Measurements from ENCODE around the gene RCBTB2.
"Not testable (repeated sequence)": the region's sequence is repeated elsewhere in the genome, so short reads cannot be mapped to it uniquely, and the experiment has no call there.

Gene RCBTB2

DNA sequence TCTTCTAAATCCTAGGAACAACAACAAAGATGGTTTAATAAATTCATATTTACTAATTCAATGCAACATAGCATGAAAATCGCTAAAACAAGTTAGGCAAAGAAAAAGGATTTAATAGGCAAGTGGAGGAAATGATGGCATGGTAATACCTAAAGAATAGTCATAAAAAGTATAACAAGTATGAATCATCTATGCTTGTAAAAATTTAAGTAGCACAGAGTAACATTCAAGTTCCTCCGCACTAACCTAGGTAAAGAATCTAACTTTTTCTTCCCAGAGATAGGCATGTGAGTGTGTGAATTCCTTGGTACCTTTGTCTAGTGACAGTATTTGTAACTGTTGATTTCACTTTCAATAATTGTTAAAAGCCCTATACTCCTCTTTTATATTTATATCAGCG lies 42.6 kb downstream of the RCBTB2 start:
- DNase-seq (ENCODE audit: insufficient read length, low spot score) (no peak), FAIRE-seq (no peak)
- TF ChIP-seq POLR2A (IDR thresholded peaks at IDR 0.05; ENCODE audit: low read depth, low read length), result no peak

DNA sequence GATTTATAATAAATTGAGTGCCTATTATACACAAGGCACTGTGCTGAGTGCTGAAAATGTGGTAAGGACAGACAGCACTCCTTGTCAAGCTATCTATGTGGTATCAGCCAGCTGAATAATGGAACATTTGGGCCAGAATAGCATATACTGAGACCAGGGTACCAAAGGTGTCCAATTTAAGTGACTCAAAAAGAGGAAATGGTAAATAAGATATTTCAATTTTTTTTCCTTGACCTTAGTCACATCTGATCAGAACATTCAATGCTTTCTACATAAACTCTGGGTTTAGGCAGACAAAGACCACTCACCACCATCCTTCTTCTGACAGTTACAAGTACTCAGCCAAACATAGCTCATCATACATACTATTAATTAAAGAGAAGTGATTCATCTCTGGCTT lies 43.2 kb downstream of the RCBTB2 start:
- FAIRE-seq (no peak), DNase-seq (ENCODE audit: insufficient read length, low spot score) (no peak)
- TF ChIP-seq POLR2A (IDR thresholded peaks at IDR 0.05; ENCODE audit: low read depth, low read length), result no peak

GRCh38 chr13:48488995-48489394 lies 43.9 kb downstream of the RCBTB2 start:
- no peak for DNase-seq (ENCODE audit: insufficient read length, low spot score)
- TF ChIP-seq POLR2A (IDR thresholded peaks at IDR 0.05; ENCODE audit: low read depth, low read length), result no peak
- FAIRE-seq, result no peak

DNA sequence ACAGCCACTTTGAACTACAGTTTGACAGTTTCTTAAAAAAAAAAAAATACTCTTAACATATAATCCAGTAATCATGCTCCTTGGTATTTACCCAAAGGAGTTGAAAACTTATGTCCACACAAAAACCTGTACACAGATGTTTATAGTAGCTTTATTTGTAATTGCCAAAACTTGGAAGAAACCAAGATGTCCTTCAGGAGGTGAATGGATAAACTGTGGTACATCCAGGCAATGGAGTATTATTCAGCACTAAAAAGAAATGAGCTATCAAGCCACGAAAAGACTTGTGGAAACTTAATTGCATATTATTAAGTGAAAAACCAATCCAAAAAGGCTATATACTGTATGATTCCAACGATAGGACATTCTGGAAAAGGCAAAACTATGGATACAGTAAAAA lies 44.9 kb downstream of the RCBTB2 start:
- FAIRE-seq, result no peak

DNA sequence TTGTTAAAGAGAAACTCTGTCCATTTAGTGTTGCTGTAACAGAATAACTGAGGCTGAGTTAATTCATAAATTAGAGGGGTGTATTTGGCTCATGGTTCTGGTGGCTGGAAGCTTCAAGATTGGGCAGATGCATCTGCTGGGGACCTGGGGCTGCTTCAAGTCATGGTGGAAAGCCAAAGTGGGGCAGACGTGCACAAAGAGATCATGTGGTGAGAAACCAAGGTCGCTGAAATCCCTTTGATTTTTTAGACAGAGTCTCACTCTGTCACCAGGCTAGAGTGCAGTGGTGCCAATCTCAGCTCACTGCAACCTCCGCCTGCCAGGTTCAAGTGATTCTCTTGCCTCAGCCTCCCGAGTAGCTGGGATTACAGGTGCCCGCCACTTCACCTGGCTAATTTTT lies 46.0 kb downstream of the RCBTB2 start:
- FAIRE-seq (no peak), DNase-seq (ENCODE audit: insufficient read length, low spot score) (no peak)
- no peak for TF ChIP-seq POLR2A (IDR thresholded peaks at IDR 0.05; ENCODE audit: low read depth, low read length)

More for the DNA sequence above, 44.9 kb downstream of the RCBTB2 start:
- TF ChIP-seq POLR2A (IDR thresholded peaks at IDR 0.05; ENCODE audit: low read depth, low read length), result no peak
- DNase-seq (ENCODE audit: insufficient read length, low spot score), result no peak

DNA sequence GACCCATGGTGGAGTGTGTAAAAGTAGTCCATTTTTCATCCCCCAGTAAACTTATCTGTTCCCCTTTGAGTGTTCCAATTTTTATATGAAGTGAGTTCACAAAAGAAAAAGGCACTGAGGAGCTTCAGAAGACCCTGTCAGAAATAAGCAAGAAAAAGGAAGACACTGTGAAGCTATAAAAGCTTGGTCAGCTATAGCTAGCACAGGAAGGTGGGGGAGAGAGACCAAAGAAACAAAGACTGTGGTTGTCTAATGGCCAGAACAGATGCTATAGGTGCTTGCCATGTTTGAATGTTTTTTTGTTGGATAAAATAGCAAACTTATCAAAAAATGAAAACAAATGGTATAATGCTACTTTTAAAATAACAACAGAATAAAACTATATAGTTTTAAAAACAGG lies 46.5 kb downstream of the RCBTB2 start:
- DNase-seq (ENCODE audit: insufficient read length, low spot score) (no peak), FAIRE-seq (no peak)
- TF ChIP-seq POLR2A (IDR thresholded peaks at IDR 0.05; ENCODE audit: low read depth, low read length), result no peak

DNA sequence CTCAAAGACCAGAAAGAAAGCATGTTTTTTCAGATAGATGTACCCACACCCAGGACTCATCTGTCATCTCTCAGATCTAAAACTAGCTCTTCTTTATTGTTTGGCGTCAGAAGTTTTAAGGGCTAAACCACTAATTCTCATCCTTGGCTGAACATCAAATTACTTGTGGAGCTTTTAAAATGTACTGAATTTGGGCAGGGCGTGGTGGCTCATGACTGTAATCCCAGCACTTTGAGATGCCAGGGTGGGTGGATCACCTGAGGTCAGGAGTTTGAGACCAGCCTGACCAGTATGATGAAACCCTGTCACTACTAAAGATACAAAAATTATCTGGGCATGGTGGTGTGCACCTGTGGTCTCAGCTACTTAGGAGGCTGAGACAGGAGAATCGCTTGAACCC lies 47.4 kb downstream of the RCBTB2 start:
- no peak for TF ChIP-seq POLR2A (IDR thresholded peaks at IDR 0.05; ENCODE audit: low read depth, low read length)
- FAIRE-seq (no peak), DNase-seq (ENCODE audit: insufficient read length, low spot score) (no peak)

- FAIRE-seq (no peak), DNase-seq (ENCODE audit: insufficient read length, low spot score) (no peak)
- no peak for TF ChIP-seq POLR2A (IDR thresholded peaks at IDR 0.05; ENCODE audit: low read depth, low read length)
Measured at GRCh38 chr13:48483575-48483974, 49.3 kb downstream of the RCBTB2 start.

DNA sequence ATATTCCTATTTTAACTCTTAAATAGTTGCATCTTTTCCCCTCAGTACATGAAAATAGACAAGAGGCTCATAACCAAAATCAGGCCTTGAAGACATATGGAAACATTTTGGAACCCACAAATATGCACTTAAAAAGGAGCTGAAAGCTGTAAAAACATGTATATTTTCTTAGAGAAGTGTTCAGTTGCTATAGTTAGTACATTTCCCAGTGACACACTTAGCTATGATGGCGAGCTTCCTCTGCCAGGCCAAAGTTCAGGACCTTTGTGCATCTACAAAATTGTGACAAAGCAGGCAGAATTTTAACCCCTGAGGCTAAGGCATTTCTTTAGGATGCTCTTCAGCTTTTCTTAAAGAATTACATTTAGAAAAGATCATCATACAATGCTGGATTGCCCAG lies 54.5 kb downstream of the RCBTB2 start:
- no peak for DNase-seq (ENCODE audit: insufficient read length, low spot score)
- no peak for TF ChIP-seq POLR2A (IDR thresholded peaks at IDR 0.05; ENCODE audit: low read depth, low read length)
- no peak for FAIRE-seq

GRCh38 chr13:48477191-48477855 lies 55.6 kb downstream of the RCBTB2 start:
- no peak for DNase-seq (ENCODE audit: insufficient read length, low spot score)
- TF ChIP-seq POLR2A (IDR thresholded peaks at IDR 0.05; ENCODE audit: low read depth, low read length), result no peak
- FAIRE-seq, result no peak

DNA sequence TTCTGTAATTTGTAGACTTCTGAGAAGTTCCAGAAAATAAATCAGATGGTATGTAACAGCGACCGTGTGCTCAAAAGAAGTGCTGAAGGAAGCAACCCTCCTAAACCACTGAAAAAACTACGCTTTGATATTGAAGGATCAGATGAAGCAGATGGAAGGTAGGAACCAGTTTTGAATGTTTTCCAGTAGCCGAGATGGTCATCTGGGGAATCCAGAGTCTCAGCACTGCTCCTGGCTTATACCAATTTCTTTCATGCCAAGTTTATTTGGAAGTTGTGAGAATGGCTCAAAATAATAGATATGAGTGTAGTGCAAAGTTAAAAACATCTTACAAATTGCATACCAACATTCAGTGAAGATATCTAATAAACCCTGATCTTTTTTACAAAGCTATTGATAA lies 56.2 kb downstream of the RCBTB2 start:
- FAIRE-seq (no peak), DNase-seq (ENCODE audit: insufficient read length, low spot score) (no peak)
- no peak for TF ChIP-seq POLR2A (IDR thresholded peaks at IDR 0.05; ENCODE audit: low read depth, low read length)

- FAIRE-seq (no peak), DNase-seq (ENCODE audit: insufficient read length, low spot score) (no peak)
- TF ChIP-seq POLR2A (IDR thresholded peaks at IDR 0.05; ENCODE audit: low read depth, low read length), result no peak
Measured at GRCh38 chr13:48476215-48476614, 56.7 kb downstream of the RCBTB2 start.

DNA sequence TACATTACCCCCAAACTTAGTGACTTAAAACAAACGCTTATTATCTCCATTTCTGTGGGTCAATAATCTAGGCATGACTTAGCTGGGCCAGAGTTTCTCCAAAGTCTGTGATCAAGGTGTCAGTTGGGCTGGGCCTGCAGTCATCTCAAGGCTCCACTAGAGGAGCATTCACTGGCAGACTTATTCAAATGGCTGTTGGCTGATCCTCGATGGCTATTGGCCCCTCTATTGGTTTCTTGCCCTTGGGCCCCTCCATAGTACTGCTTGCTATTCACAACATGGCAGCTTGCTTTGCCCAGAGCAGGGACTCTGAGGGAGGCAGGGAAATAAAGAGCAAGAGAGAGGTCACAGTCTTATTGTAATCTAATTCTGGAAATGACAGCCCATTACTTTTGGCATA lies 57.6 kb downstream of the RCBTB2 start:
- DNase-seq (ENCODE audit: insufficient read length, low spot score), result no peak

DNA sequence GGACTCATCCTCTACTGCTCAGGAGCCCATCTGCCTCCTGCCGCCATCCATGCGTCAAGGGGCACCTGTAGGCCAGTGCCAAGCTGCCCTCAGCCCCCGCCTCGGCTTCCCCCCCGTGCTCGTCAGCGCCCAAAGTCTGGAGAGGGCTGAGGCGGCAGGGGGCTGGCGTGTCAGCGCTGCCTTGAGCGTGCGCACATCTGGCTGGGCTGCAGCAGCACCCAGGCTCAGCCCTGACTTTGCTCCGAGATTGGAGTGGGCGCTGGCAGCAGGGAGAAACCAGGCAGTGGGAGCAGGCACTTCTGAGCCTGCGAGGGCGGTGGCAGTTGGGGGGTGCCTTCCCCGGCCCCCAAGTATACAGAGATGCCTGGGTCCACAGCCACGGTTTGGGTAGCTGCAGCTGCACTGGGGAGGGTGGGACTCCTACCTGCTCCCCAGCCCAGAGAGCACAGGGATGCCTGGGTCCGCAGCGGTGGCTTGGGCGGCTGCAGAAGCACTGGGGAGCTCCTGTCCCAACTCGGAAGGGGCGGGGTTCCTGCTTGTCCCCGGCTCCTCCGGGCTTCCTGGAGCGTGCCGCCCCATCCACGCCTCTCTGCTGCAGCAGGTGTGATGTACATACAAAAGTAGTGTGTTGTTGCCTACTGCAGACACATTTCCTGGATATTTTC lies 75.2 kb downstream of the RCBTB2 start:
- DNase-seq (ENCODE audit: insufficient read length, low spot score) (no peak), FAIRE-seq (no peak)
- TF ChIP-seq POLR2A (IDR thresholded peaks at IDR 0.05; ENCODE audit: low read depth, low read length), result no peak

More for the DNA sequence above, 57.6 kb downstream of the RCBTB2 start:
- TF ChIP-seq POLR2A (IDR thresholded peaks at IDR 0.05; ENCODE audit: low read depth, low read length), result no peak
- FAIRE-seq, result no peak

DNA sequence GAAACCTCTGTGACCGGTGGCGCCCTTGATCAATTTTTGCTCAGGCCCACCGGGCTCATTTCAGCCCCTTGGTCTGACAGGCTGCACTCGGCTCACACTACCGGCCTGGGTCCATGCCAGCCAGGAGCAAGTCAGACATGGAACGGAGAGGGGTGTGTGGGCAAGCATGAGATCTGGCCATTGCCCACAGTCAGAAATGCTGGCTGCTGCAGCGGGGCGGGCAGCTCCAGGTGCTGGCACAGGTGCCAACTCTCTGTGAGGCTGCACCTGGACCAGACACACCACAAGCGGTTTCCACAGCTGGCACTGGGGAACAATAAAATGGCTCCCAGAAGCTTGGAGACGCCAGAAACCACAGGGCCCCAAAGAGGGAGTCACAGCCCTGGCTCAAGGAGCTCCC lies 76.3 kb downstream of the RCBTB2 start:
- DNase-seq (ENCODE audit: insufficient read length, low spot score) (no peak), FAIRE-seq (no peak)
- TF ChIP-seq POLR2A (IDR thresholded peaks at IDR 0.05; ENCODE audit: low read depth, low read length), result no peak

GRCh38 chr13:48451196-48451595 lies 81.7 kb downstream of the RCBTB2 start:
- not testable (repeated sequence) for FAIRE-seq; DNase-seq (ENCODE audit: insufficient read length, low spot score)

Data from H54 (cell line).